MG63 (cell line): ENCODE measurements around the gene FUT7. TPM values are rescaled to one million over a fixed set of nuclear protein-coding genes. Genes with fewer than 3 reads are reported as not detected.

Source experiments
- DNase-seq: peaks from one replicate; pipeline ENCODE4 v3.0.0-alpha.2; 2020
- H3K27me3 ChIP-seq: fragments of 250-450 bp; sonication (Bioruptor Pico); 2 replicates; pipeline ENCODE4 v1.5.1; 2020; ENCODE audit warnings: mild to moderate bottlenecking, moderate library complexity
- H3K36me3 ChIP-seq: fragments of 250-450 bp; sonication (Bioruptor Pico); 2 replicates; pipeline ENCODE4 v1.5.1; 2020; ENCODE audit warnings: mild to moderate bottlenecking, moderate library complexity
- H3K4me3 ChIP-seq: fragments of 250-450 bp; sonication (Bioruptor Pico); 2 replicates; pipeline ENCODE4 v1.5.1; 2020; ENCODE audit warnings: mild to moderate bottlenecking, moderate library complexity
- H3K9me3 ChIP-seq: fragments of 250-450 bp; sonication (Bioruptor Pico); 2 replicates; pipeline ENCODE4 v1.5.1; 2020; ENCODE audit warnings: mild to moderate bottlenecking, moderate library complexity
- total RNA-seq: library from RNA; depleted of rRNA; stranded (reverse); fragments of >200 nt; shearing (Covaris generic); gene quantifications from 2 replicates; pipeline ENCODE4 v1.2.3, GENCODE V29; 2014; ENCODE audit warnings: low replicate concordance

Gene FUT7
- total RNA-seq, 1 experiment from 2014 or later: not detected

- peak; percentile 74 for DNase-seq
- no peaks in the 10 kb centered on the region for H3K27me3 ChIP-seq
- H3K9me3 ChIP-seq: no peaks in the 10 kb centered on the region
- peak overlapping the region; percentile 49; the same call in 1 of the 2 replicates for H3K4me3 ChIP-seq
- no peaks in the 10 kb centered on the region for H3K36me3 ChIP-seq
Measured at GRCh38 chr9:137029058-137029936, 2.6 kb downstream of the FUT7 start.

- no peaks in the 10 kb centered on the region for H3K36me3 ChIP-seq
- no peaks in the 10 kb centered on the region for H3K9me3 ChIP-seq
- no peaks in the 10 kb centered on the region for H3K27me3 ChIP-seq
- H3K4me3 ChIP-seq: peak overlapping the region; percentile 49
- peak; percentile 59 for DNase-seq
Measured at GRCh38 chr9:137028263-137029057, 3.4 kb downstream of the FUT7 start.

DNA sequence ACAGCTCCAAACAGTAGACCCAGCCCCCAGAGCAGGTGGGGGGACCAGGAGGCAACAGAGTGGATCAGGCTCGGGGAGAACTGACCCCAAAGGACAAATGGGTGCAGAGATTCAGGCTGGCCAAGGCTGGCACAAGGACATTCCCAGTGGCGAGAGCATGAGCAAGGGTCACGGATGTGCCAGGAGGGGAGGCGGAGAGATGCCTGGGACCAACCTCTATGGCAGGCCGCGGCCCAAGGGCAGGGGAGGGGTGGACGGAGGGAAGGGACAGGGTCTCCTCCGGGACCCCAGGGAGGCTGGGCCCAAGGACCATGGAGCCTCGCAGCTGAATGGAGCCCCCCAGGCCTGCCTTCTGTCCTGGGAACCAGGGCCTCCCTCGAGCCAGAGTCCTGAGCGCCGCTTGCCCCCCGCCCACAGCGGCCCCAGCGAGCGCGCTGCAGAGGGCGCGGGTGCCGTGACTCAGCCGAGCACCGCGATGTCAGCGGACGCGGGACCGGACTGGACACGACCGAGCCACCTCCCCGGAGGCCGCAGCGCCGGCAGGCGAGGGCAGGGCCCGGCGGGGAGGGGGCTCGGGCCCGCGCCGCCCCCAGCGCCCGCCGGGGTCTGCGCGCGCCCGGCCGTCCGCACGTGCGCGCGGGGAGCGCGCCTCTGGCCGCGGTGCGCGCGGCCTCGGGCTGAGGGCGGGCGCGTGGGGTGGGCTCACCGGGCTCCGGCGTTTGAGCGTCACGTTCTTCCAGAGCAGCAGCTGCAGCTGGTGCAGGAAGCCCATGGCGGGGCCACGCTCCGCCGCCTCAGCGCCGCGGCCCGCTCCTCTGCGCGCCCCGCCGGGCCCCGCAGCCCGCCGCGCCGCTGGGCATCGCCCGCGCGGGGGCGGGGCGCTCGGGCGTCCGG lies 4.3 kb downstream of the FUT7 start, which contains the start of gene ABCA2:
TSS of gene ABCA2 (minus strand) at position 869 of the 894 bp plus-strand sequence. CDS start at position 772, 97 bp downstream.
- H3K4me3 ChIP-seq: peak within 1 kb of the TSS; percentile 49
- H3K9me3 ChIP-seq: no peaks in the 10 kb centered on the region
- H3K27me3 ChIP-seq: no peaks in the 10 kb centered on the region
- H3K36me3 ChIP-seq: no peaks in the 10 kb centered on the region
- DNase-seq: peak; percentile 48

DNA sequence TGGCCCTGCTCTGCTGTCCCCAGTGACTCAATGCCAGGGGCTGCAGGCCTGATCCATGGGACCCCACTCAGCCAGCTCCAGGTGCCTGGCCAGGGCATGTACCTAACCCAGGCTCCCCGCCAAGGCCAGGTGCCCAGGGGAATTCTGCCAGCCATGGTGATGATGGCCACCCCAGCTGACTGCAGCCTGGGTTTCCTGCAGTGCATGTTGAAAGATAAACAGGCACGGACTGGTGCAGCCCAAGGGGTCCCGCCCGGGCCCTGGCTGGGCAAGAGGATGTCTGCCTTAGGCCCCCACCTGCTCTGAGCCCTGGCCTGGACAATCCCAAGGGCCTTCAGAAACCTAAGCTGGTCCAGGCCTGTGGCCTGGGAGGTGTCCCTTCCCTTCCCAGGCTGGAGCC lies 5.1 kb downstream of the FUT7 start:
- no peaks in the 10 kb centered on the region for H3K27me3 ChIP-seq
- no peak overlapping the region; the same call in 1 of the 2 replicates for H3K4me3 ChIP-seq
- H3K36me3 ChIP-seq: no peaks in the 10 kb centered on the region; the same call in 1 of the 2 replicates
- no peak for DNase-seq
- no peaks in the 10 kb centered on the region for H3K9me3 ChIP-seq

DNA sequence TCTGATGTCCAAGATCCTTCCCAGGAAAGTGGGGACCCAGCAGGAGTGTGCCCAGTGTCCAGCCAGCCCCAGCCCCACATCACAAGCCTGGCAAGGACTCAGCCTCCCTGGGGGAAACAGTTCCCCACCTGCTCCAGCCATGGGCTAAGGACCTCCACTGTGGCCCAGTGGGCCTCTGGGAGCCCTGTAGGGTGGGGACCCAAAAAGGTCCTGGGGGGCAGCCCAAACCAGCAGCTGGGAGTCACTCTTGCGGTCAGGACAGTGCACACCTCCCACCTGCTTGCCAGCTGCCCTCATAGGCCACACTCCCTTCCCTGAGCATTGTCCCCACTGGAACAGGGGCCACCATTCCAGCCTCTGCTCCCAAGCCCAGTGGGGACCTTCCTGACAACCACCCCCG lies 5.5 kb downstream of the FUT7 start:
- Histone ChIP-seq H3K4me3 (no peak overlapping the region), H3K36me3 (no peaks in the 10 kb centered on the region; the same call in 1 of the 2 replicates), H3K27me3 (no peaks in the 10 kb centered on the region), H3K9me3 (no peaks in the 10 kb centered on the region)
- DNase-seq: no peak

DNA sequence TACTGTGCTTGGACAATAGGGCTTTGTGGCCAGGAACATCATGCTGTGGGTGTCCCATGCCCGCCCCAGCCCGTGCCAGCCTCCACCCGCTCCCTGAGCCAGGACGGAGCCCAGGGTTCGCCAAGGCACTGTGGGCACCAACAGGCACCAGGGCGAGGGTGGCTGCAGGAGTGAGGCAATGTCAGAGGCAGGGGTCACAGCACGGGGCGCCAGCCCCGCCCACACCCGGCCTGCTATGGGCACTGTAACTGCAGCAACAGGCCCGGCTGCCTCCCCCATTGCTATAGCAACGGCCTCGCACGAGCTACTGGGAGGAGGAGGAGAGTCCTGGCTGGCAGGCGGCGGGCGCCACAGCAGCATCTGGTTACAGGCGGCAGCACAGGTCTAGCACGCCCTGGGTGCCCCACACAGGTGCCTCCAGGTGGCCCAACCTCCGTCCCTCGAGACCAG lies 6.3 kb downstream of the FUT7 start:
- DNase-seq: no peak
- Histone ChIP-seq H3K36me3 (no peaks in the 10 kb centered on the region; the same call in 1 of the 2 replicates), H3K9me3 (no peaks in the 10 kb centered on the region), H3K4me3 (no peak overlapping the region), H3K27me3 (no peaks in the 10 kb centered on the region)

- no peaks in the 10 kb centered on the region for H3K9me3 ChIP-seq
- no peak overlapping the region for H3K4me3 ChIP-seq
- no peaks in the 10 kb centered on the region for H3K27me3 ChIP-seq
- H3K36me3 ChIP-seq: no peaks in the 10 kb centered on the region; the same call in 1 of the 2 replicates
- no peak for DNase-seq
Measured at GRCh38 chr9:137023583-137023991, 8.3 kb downstream of the FUT7 start.

DNA sequence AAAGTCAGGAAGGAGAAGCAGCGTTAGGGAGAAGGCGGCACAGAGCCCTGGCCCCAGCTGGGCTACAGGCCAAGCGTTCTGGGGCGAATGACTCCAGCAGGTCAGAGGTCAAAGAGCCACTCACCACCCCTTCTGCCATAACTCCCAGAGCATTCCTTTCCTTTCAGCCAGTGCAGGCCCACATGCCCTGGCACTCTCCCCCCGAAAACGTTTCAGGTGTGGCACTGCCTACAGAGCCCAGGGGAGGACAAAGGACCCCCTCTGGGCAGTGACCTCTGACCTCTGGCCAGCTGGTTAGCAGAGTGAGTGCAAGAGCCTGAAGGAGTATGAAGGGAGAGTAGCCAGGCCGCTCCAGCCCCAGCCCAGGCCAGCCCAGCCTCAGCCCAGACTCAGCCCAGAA lies 8.7 kb downstream of the FUT7 start:
- DNase-seq: peak; percentile 31
- no peak overlapping the region for H3K4me3 ChIP-seq
- H3K9me3 ChIP-seq: no peaks in the 10 kb centered on the region
- H3K36me3 ChIP-seq: no peaks in the 10 kb centered on the region; the same call in 1 of the 2 replicates
- no peaks in the 10 kb centered on the region for H3K27me3 ChIP-seq

DNA sequence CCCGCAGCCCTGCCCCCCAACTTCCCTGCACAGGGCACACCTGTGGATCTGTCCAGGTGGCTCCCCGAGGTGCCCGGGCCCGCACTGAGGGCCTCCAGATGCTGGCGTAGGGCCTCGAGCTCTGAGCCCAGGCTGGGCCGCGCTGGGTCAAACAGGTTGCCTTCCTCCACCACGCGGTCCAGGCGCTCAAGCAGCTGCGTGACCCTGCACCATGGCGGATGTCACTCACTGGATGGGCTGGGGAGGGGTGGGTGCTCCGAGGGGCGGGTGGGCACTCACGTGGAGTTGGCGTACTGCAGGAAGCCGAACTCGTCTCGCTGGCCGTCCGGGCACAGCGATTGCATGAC lies 9.3 kb downstream of the FUT7 start:
- no peaks in the 10 kb centered on the region for H3K9me3 ChIP-seq

DNA sequence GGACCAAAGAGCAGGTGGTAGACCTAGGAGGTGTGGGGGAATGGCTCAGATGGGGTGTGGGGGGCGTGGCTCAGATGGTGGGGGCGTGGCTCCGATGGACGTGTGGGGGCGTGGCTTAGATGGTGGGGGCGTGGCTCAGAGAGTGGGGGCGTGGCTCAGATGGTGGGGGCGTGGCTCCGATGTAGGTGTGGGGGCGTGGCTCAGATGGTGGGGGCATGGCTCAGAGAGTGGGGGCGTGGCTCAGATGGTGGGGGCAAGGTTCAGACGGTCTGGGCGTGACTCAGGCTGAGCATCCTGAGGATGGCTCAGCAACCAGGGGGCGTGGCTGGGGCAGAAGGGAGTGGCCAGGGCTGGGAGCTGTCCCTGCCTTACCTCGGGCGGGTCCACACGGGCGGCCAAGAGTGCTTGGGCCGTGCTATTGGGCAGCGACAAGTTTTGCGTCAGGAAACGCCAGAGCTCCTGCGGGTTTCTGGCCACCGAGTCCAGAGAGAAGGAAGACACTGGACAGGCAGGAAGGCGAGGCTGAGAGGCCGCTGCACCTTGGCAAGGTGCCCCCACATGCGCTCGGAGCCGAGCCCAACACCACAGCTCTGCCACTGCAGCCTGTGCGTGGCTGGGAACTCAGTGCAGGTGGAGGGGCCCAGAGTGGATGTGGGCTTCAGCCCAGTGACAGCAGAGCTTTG lies 9.8 kb downstream of the FUT7 start:
- Histone ChIP-seq H3K9me3 (no peaks in the 10 kb centered on the region), H3K36me3 (no peaks in the 10 kb centered on the region; the same call in 1 of the 2 replicates)
- peak; percentile 87 for DNase-seq

More for the DNA sequence above, 9.3 kb downstream of the FUT7 start:
- H3K36me3 ChIP-seq: no peaks in the 10 kb centered on the region; the same call in 1 of the 2 replicates
- H3K27me3 ChIP-seq: no peaks in the 10 kb centered on the region
- H3K4me3 ChIP-seq: no peak overlapping the region
- no peak for DNase-seq

GRCh38 chr9:137021568-137021978 lies 10.3 kb downstream of the FUT7 start:
- H3K9me3 ChIP-seq: no peaks in the 10 kb centered on the region
- no peak for DNase-seq
- H3K4me3 ChIP-seq: no peak overlapping the region
- no peaks in the 10 kb centered on the region; the same call in 1 of the 2 replicates for H3K36me3 ChIP-seq
- H3K27me3 ChIP-seq: no peaks in the 10 kb centered on the region

More for the DNA sequence above, 9.8 kb downstream of the FUT7 start:
- Histone ChIP-seq H3K4me3 (no peak overlapping the region), H3K27me3 (no peaks in the 10 kb centered on the region)

GRCh38 chr9:137020771-137021567 lies 10.9 kb downstream of the FUT7 start:
- H3K4me3 ChIP-seq: no peak overlapping the region

GRCh38 chr9:137019891-137020683 lies 11.8 kb downstream of the FUT7 start:
- no peak overlapping the region for H3K4me3 ChIP-seq
- H3K9me3 ChIP-seq: no peaks in the 10 kb centered on the region
- H3K36me3 ChIP-seq: no peaks in the 10 kb centered on the region; the same call in 1 of the 2 replicates
- H3K27me3 ChIP-seq: no peaks in the 10 kb centered on the region
- no peak for DNase-seq

More at GRCh38 chr9:137020771-137021567, 10.9 kb downstream of the FUT7 start:
- no peak for DNase-seq
- no peaks in the 10 kb centered on the region for H3K27me3 ChIP-seq
- no peaks in the 10 kb centered on the region; the same call in 1 of the 2 replicates for H3K36me3 ChIP-seq
- H3K9me3 ChIP-seq: no peaks in the 10 kb centered on the region
